ENCODE data around the gene EML5. TPM values are rescaled to one million over a fixed set of nuclear protein-coding genes. Genes with fewer than 3 reads are reported as not detected.

The EML5 gene
- polyA plus RNA-seq, 3 donors = not detected

- Histone ChIP-seq H4K20me1 (ENCODE audit: insufficient read depth, low read length) (no peaks in the 10 kb centered on the region), H2AFZ (ENCODE audit: insufficient read depth, low read depth, low read length, poor library complexity, severe bottlenecking) (no peak overlapping the region), H3K79me2 (ENCODE audit: insufficient read depth, low read length) (no peaks in the 10 kb centered on the region), H3K27ac (ENCODE audit: low read depth in 1 of 2, low read length in 2 of 2) (no peak overlapping the region), H3K4me2 (replicated peaks; ENCODE audit: extremely low read depth, low read length, poor library complexity, severe bottlenecking) (no peak overlapping the region), H3K27me3 (ENCODE audit: control insufficient read depth in 2 of 2, insufficient read depth in 2 of 2, low read length in 2 of 2) (peaks cover 19 to 31% of the 10 kb centered on the region in 2 donors), H3K4me1 (ENCODE audit: control insufficient read depth in 1 of 2, insufficient read depth in 2 of 2, low read length in 2 of 2) (peaks cover under 1 to 2% of the 10 kb centered on the region in 2 donors), H3K9ac (ENCODE audit: insufficient read depth, low read length, poor library complexity, severe bottlenecking) (no peak overlapping the region), H3K4me3 (replicated peaks in 1 of 3; ENCODE audit: low read depth in 2 of 3, low read length in 3 of 3) (no peak overlapping the region), H3K36me3 (replicated peaks in 1 of 2; ENCODE audit: control insufficient read depth in 1 of 2, insufficient read depth in 2 of 2, low read length in 2 of 2) (no peaks in the 10 kb centered on the region), H3K9me3 (replicated peaks in 1 of 2; ENCODE audit: control insufficient read depth in 1 of 2, insufficient read depth in 1 of 2, low read length in 2 of 2) (peaks cover 14 to 18% of the 10 kb centered on the region in 2 donors)
- H3K27ac Mint-ChIP-seq = no peak overlapping the region
- peaks cover 17 to 34% (median 27%) of the 10 kb centered on the region in 7 donors for H3K9me3 Mint-ChIP-seq
- no peak for TF ChIP-seq CTCF (IDR thresholded peaks at IDR 0.05)
- intact Hi-C loops (cut with micrococcal nuclease) = no loop called here
- DNase-seq = no peak
- H3K36me3 Mint-ChIP-seq = no peaks in the 10 kb centered on the region
- peaks cover 22 to 32% (median 26%) of the 10 kb centered on the region in 3 donors for H3K27me3 Mint-ChIP-seq (ENCODE audit: low read depth in 3 of 3)
- no peak overlapping the region for H3K4me3 Mint-ChIP-seq
- peaks cover 1% of the 10 kb centered on the region for H3K4me1 Mint-ChIP-seq
- 74% methylated on average over 4 of the region's 4 CpGs for WGBS (ENCODE audit: insufficient coverage)
Observed at GRCh38 chr14:88786715-88787114, 6.0 kb downstream of the EML5 start.

GRCh38 chr14:88785911-88786310, 6.8 kb downstream of the EML5 start:
- DNase-seq = no peak
- H3K27ac Mint-ChIP-seq = no peak overlapping the region
- intact Hi-C loops (cut with micrococcal nuclease) = no loop called here

More at GRCh38 chr14:88785911-88786310, 6.8 kb downstream of the EML5 start:
- Histone ChIP-seq H2AFZ (ENCODE audit: insufficient read depth, low read depth, low read length, poor library complexity, severe bottlenecking) (no peak overlapping the region), H3K9ac (ENCODE audit: insufficient read depth, low read length, poor library complexity, severe bottlenecking) (no peak overlapping the region), H3K36me3 (replicated peaks in 1 of 2; ENCODE audit: control insufficient read depth in 1 of 2, insufficient read depth in 2 of 2, low read length in 2 of 2) (no peaks in the 10 kb centered on the region), H3K4me1 (ENCODE audit: control insufficient read depth in 1 of 2, insufficient read depth in 2 of 2, low read length in 2 of 2) (no peaks in the 10 kb centered on the region), H3K27ac (ENCODE audit: low read depth in 1 of 2, low read length in 2 of 2) (no peak overlapping the region), H3K4me2 (replicated peaks; ENCODE audit: extremely low read depth, low read length, poor library complexity, severe bottlenecking) (no peak overlapping the region), H4K20me1 (ENCODE audit: insufficient read depth, low read length) (no peaks in the 10 kb centered on the region), H3K27me3 (ENCODE audit: control insufficient read depth in 2 of 2, insufficient read depth in 2 of 2, low read length in 2 of 2) (peaks cover 11 to 23% of the 10 kb centered on the region in 2 donors), H3K79me2 (ENCODE audit: insufficient read depth, low read length) (no peaks in the 10 kb centered on the region), H3K4me3 (replicated peaks in 1 of 3; ENCODE audit: low read depth in 2 of 3, low read length in 3 of 3) (no peak overlapping the region), H3K9me3 (replicated peaks in 1 of 2; ENCODE audit: control insufficient read depth in 1 of 2, insufficient read depth in 1 of 2, low read length in 2 of 2) (peaks cover 14 to 18% of the 10 kb centered on the region in 2 donors)
- WGBS (ENCODE audit: insufficient coverage) = 100% methylated on average over 1 of the region's 1 CpG
- peaks cover 18 to 36% (median 25%) of the 10 kb centered on the region in 7 donors for H3K9me3 Mint-ChIP-seq
- no peak overlapping the region for H3K4me3 Mint-ChIP-seq
- no peaks in the 10 kb centered on the region for H3K4me1 Mint-ChIP-seq
- H3K36me3 Mint-ChIP-seq = no peaks in the 10 kb centered on the region
- TF ChIP-seq CTCF (IDR thresholded peaks at IDR 0.05) = no peak
- H3K27me3 Mint-ChIP-seq (ENCODE audit: low read depth in 3 of 3) = peaks cover 14 to 24% (median 18%) of the 10 kb centered on the region in 3 donors
